HG02884 (cell line): ENCODE data around the gene FER.
A peak's percentile ranks its signal among the peaks of the same experiment; 100 is the strongest.

Source experiments
- ATAC-seq: cut with Tn5 transposase; IDR thresholded peaks from one replicate; pipeline ENCODE4 v1.9.1; 2021; ENCODE audit warnings: mild to moderate bottlenecking, moderate library complexity; ENCODE audit not compliant: unreplicated experiment

Gene FER

DNA sequence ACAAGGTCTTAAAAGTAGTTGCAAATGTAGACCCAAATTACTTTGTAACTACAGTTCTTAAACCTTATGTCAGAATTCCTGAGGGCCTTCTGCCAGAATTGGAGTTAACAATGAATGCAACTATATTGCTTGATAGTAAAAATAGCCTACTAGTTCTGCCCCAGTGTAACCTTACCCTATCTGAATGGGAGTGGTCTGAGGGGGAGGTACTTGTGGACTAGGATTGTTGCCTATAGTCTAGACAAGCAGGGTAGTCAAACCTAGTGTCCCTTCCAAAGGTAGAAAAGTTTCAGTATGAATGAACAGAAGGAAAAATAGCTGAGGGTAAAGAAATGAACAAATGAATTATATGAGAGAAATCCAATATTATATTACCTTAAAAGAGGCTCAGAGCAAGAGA is 419.9 kb downstream of the FER start:
- no peak for ATAC-seq

DNA sequence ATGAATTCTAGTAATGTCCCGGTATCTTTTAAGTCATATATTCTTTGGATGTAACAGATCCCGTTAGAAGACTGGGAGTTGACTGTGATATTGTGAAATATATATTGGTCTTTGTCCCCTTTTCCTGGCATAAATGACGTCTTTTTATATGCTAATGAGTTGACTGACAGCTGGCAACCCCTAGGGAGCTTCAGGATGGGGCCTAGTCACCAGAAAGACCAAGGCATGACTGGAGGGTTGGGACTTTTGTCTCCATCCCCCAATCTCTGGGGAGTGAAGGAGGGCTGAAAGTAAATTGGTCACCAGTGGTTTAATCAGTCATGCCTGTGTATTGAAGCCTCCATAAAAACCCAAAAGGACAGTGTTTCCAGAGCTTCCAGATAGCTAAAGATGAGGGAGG is 420.5 kb downstream of the FER start:
- no peak for ATAC-seq

DNA sequence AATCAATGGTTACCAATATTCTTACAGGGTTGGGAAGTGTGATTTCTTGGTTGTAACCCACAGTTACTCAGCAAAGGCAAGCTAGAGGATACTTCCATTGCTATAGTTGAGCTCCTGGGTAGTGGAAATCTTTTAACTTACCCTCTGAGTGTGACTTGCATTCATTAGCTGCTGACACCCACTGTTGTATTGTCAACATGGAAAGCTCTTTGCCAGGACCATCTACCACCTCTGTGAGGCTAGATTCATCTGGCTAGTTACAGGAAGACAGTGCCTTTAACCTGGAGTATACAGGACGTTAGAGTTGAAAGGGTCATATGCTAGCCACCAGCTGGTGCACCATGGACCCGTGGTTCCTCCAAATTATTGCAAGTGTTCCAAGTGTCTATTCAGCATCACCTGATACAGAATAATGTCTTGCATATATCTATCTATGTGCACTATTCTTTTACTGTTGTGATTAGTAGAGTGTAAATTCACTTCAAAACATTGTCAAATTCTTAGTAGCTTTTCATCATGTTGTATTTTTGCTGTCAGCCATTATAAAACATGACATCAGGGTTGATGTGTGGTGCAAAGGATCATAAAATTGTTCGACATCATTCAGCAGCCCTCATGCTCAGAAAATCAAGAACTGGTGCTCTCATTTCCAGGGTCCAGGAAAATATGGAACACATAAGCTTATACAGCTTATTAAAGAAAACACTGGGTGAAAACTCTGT is 423.1 kb downstream of the FER start:
- ATAC-seq, result no peak

DNA sequence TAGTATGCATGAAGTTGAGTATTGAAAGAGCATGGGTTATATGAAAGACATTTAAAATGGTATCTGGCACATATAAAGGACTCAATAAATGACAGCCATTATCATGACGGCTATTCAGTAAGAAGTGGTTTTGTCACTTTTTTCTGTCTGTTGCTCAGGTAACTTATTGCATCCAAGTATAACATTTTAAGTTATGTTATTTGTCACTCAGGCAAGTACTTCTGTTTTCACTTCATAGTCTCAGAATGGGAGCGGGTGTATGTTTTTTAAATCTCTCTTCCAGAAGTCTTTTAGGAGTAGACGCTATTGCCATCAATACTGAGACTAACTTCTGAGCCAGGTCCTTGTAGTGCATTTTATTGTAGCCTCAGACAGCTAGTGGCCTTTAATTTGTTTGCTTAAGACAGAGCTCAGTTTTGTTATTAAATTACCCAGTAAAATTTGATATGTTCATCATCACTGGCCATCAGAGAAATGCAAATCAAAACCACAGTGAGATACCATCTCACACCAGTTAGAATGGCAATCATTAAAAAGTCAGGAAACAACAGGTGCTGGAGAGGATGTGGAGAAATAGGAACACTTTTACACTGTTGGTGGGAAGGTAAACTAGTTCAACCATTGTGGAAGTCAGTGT is 423.9 kb downstream of the FER start:
- ATAC-seq, result peak; percentile 72

DNA sequence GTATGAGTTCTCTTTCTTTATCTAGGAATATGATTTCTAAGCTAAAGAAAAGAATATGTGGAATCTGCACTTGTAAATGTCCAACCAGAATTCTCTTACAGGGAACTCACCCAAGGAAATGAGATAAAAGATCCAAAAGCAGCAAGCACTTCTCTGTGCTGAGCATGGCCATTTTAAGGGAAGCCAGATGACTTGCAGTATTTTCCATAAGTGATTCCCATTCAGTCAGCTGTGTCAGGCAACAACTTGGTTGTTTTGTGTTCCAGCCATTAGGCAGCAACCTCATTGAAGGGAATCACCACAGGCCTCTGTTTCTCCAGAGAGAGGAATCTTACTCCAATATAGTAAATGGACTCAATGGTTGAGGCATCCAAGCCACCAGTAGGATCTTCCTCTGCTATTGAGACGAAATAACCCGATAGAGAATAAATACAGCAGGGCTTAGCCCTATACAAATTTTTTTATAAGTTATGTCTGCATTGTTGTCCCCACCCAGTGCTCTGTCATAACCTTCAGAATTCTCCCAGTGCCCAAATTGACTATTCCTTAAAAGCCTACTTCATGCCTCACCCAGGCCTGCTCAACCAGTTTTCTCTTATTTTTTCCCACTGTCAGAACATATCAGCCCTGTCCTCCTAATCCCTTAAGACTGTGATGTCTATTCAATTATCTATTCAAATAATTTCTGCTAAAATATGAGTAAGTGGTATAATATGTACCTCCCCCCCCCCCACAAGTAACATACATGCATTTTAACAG is 425.5 kb downstream of the FER start:
- ATAC-seq, result no peak

DNA sequence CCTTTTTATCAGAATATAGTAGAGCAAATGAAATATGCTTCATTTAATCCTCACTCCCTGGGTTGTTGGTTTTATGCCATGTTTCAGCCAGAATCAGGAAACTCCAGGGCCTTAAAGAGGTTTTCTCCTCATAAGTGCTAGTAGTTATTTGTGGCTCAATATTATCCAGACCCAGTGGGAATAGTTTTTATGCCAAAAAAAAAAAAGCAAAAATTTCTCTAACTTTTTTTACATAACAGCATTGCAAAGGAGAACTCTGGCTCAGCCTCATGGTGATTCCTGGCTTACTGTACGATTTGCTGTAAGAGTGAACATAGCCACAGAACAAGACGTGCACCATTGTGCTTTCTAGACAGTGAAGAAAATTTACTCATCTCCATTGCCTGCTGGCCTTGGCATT is 429.5 kb downstream of the FER start:
- no peak for ATAC-seq

DNA sequence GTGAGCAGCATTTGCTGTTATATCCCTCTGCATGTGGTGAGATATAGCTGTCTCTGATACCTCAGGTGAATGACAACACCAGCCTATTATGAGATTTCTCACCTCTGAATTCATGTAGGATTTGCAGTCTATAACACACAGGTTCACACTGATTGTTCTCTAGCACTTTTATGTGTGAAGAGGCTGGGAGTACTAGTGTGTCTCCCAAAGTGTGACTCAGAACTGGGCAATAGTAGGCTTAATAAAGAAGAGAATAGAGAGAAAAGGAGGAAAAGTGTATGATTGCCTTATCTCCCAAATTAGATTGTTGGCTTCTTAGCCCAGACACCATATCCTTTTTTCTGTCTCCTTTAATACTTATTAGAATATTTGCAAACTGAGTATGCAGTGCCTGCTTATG is 430.1 kb downstream of the FER start:
- no peak for ATAC-seq

DNA sequence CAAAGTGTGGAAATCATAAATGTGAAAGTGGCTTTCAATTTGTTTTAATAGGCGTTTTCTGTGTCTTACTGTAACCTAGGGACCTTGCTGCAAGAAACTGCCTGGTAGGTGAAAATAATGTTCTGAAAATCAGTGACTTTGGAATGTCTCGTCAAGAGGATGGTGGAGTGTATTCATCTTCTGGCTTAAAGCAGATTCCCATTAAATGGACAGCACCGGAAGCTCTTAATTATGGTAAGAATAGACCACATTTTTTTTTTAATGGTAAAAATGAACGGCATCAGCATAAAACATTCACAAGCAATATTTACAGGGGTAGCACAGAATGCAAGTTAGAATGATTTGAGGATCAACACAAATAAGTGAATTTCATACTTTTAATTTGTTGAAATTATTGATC is 433.0 kb downstream of the FER start:
- no peak for ATAC-seq

DNA sequence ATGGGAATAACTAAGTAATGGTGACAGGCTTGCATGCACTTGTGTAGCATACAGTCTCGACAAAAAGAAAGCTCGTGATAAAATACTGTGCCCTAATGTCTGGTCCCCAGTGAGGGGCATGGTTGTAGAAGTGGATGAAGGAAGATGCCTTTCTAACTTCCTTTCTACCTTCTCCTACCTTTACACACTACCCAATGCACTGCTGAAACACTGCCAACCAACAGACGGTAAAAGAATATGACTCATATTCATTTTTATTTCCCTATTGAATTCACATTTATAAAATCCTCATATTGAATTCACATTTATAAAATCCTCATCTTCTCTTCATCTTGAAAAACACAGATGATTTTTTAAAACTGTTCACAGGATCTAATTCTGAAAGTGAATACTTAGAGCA is 439.1 kb downstream of the FER start:
- no peak for ATAC-seq

DNA sequence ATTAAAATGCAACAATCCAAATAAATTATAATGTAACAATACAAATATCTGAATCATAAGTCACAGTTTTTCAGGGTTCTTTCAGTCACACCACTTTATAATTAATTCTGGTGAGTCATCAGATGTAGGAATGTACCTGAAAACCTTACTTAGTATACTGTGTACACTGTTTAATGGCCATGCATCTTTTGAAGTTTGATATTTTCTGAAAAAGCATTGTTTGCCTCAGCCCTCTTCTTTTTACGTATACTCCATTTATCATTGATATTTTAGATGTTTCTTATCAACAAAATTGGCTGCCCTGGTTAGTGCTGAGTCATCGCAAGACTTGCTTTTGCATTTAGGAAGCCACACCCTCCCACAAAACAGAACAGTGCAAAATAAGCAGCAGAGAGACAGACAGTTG is 443.5 kb downstream of the FER start:
- ATAC-seq, result peak; percentile 71

DNA sequence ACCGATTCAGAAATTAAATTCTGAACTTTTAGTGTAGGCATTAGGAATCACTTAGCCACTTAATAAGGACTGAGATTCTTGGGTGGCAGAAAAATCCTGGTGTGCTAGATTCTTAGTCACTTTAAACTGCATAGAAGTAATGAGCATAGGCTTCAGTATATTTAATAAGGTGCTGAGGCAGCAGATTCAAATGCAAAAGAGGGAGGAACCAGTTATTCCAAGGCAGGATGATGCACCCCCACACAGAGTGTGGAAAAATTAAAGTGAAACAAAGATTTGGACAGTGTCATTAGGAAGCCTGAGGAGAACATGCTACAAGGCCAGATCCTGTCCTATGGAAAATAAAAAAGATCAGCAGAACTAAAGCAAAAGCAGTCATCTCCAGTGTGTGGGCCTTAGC is 444.3 kb downstream of the FER start:
- ATAC-seq, result no peak

DNA sequence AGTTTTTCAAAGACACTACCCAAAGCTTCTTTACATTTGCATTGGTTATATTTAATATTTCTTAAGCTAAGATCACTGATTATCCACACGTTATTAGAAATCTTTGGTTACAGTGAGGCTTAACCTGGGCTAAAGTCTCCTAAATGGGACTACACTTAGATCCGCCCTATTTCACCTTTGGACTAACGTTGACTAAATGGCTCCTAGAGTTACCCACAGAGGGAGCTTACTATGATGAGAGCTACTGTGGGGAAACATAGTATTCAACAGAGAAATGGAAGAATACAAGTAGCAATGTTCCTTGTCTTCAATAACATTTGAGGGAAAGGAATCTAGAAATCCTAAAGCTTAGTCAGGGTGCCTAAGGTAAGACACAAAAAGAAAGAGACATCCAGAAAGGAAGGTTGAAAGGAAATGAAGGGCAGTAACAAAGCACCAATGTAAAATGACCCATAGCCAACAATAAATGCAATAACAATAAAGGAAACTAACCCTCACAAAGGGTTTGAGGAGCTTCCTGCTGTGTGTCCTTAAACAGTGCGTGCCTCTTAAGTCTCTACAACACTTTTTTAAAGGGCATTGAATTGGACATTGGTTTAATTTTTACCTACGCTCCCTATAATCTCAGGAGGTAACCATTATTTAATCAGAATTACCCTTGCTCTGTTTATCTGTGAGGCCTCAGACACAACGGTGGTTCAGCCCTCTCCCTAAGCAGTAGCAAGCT is 445.0 kb downstream of the FER start:
- ATAC-seq, result no peak

DNA sequence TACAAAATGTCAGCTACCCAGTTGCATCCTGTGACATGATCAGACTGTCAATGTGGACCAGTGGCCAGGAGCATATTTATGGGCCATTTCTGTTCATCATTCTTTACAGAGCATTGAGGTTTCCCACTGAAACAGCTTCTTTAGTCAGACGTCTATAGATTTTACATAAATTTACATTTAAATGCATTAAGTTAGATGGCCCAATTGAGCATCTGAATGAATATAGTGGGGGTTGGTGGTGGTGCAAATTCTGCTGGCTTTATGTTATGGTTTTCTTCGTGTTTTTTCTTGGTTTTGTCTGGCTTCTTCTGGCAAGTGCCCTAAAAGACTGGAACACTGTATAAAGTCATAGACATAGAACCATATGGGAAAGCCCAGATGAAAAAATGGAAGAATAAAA is 448.0 kb downstream of the FER start:
- ATAC-seq, result no peak

DNA sequence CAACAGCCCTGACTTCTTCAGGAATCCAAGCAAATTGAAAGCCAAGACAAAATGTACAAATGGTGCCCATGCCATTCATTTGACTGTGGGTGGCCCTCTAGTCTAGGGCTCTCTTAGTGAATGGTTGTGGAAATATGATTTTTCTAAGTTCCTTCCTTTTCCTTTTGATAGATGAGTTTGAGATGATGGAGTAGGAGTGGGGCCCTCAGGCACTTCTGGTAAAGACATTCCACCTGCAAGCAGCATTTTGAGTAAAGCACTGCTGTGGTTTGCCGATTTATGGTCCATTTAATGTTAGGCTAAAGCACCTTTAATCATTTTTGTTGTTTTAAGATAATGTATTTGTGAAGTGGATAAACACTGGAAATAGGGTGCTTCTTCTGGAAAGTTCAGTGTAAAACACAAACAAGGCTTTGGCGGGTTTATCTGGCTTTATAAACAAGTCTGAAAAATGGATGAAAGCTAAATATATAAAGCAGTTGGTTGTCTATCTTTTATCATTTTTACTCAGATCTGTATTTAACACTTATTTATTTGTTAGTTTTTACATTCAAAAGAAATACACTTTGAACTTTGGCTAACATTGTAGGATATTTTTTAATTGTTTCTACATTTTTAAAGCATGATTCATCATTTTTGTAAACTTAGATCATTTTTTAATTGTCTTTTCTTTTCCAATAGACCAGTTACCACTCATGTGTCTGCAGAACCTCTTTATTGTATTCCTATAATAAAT is 448.6 kb downstream of the FER start:
- ATAC-seq, result no peak

DNA sequence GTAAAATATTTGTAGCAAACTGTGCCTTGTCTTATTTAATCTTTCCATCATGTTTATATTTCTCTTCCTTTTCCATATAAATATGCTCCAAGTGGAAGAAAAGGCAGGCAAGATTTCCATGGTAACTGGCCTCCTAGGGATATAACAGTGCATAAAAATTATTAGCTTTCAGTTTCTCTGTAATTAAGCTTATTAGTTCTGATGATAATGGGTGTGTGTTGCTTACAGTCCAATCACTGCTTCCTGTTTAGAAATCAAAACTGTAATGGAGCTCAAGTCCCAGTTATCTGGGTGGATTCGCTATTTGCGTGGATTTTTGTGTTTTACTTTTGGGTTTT is 449.1 kb downstream of the FER start:
- no peak for ATAC-seq

DNA sequence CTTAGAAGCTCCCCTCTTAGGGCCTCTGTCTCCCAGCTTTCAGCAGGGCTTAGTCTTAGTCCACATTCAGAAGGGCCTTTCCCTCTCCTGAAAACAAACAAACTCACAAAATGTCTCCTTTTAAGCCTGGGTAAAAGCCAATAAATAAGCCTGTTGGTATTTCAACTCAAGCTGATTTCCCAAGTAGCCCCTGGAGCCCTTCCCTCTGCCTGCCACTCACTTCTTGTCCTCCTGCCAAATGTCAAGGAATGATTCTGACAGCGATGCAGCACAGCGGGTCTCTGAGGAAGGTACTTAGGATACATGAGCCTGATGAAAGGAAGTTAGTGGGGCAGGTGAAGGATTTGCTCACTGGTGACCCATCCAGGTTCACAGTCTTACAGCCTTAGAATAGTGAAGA is 451.6 kb downstream of the FER start:
- no peak for ATAC-seq

DNA sequence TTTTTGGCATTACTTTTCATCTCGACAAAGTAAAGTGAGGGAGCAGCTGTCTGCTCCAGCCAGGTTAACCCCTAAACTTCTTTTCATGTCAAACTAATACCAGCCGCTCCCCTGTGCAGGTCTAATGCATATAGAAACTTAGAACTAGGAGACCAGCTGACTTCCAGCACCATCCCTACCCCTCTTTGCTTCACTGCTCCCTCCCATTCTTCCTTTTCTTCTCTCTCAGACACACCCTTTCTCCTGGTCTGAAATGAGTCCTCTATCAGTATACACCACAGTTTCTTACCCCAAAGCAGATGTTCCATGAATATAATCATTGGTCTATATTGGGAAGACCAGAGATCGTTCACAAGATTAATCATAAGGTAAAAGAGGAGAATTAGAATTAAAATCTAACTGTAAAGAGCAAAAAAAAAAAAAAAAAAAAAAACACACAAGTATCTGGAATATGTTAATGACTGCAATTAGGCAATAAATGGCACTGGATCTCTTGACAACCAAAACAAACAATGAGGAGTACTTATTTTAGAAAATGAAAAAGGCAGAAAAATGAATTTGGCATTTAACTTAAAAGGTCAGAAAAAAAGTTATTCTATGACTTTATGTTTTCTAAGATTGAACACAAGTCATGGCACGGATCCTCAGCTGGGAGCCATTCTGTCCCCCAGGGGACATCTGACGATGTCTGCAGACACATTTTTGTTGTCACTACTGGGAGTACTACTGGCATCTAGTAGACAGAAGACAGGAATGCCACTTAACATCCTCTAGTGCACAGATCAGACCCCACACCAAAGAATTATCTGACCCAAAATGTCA is 452.3 kb downstream of the FER start:
- no peak for ATAC-seq

DNA sequence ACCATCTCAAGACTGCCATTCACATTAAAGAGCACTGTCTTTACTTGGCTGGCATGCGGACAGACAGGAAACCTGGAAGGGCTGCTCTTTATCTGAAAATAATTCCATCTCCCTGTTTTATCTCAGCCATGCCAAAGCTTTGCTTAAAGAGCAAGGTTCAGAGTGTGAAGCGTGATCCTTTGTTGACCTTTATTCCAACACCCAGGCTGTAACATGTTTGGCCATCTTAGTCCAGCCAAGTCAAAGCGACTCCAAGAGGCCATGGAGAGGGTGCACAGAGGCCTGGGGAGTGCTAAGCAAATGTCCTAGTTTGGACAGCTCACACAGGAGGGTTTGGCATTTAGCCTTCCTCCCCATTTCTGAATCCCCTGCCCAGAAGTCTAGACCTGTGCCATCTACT is 467.3 kb downstream of the FER start:
- no peak for ATAC-seq

DNA sequence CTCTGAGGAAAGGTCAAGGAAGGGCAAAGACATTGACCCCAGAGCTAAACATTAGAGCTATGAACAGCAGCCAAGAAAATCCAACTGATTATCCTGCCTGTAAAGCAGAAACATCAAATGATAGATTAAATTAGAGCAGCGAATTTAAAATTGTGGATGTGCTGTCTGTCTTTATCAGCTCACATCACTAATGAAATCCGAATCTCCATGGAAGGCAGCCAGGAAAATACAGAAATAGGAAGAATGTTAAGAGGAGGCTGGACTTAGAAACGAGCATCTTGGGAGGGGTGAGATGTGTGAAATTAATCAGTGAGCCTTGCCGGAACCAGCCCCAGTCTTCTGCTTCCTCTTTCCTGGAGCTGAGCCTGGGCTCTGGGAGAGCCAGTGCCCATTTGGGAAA is 471.1 kb downstream of the FER start:
- no peak for ATAC-seq

DNA sequence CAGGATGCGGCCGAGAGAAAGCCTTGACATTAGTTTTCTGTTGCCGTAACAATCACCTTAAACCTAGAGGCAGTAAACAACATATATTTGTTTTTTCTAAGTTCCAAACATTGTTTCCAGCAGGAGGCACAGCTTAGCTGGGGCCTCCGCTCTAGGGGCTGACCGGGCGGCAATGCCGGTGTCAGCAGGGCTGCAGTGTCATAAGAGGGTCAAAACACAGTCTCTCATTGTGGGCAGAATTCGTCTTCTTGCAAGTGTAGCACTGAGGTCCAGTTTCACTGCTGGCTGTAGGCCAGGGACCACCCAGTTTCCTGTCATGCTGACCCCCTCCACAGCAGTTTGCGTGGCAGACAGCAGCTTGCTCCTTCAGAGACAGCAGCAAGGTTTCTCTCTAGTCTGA is 475.8 kb downstream of the FER start:
- ATAC-seq, result no peak
